EL (cell line): ENCODE data around the gene COTL1.
"Not testable (repeated sequence)": the region's sequence is repeated elsewhere in the genome, so short reads cannot be mapped to it uniquely, and the experiment has no call there.

Experiments
- DNase-seq: peaks from one replicate; pipeline ENCODE4 v3.0.0-alpha.2; 2016

Gene COTL1

DNA sequence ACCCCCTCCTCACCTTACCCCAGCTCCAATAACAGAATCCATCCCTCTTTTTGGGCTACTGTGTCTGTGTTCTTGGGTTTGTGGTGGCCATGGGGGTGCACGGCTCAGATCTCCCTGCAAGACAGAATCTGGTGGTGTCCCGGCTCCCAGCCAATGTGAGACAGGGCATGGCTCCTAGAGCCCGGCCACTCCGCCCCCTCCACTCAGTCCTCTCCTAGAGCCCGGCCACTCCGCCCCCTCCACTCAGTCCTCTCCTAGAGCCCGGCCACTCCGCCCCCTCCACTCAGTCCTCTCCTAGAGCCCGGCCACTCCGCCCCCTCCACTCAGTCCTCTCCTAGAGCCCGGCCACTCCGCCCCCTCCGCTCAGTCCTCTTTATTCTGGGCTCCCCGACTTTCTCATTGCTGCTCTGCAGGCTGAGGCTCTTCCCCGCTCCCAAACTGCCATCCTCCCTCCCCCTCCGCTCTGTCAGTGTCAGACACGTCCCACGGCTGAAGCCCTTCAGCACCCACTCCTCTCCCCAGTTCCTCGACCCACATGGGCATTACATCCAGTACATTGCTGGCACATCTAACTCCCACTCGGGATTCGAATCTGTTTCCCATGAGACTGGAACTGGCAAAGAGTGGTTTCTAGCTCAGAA, 92.8 kb downstream of the COTL1 start:
- not testable (repeated sequence) for DNase-seq

DNA sequence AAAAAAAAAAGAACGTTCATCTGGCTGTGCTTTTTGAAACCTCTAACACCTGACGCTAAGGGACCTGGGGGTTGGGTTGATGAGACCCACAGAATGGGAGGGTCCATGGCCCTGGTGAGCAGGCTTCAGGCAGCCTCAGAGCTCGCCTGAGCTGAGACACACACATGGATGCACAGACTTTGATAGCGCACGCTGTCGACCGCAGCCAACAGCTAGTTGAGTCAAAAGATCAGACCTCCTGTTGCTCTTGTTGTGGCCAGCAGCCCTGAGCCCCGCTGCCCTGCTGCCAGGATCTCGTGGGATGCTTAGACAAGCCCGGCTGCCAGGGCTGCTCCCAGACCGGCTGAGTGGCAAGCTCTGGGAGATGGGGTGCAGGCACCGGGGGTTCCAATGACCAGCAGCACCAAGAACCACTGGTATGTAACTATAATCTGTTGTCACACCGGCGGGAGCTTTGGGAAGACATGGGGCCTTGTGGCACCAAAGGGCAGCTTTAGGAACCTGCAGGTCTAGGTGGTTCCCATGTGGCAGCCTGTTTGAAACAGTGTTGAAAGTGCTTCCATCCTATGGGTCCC, 93.4 kb downstream of the COTL1 start:
- DNase-seq: no peak

DNA sequence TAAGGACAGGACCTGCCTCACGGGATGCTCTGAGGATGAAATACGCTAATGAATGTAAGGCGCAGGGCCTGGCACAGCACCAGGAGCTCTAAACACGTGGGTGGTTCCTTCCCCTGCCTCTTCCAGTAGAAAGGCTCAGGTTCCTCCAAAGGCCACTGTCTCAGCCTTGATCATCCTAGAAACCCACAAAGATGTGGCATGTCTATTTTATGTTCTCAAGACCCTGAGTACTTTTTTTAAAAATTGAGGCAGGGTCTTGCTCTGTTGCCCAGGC, 96.4 kb downstream of the COTL1 start:
- no peak for DNase-seq

- DNase-seq: no peak
Observed at GRCh38 chr16:84520725-84521496, 97.0 kb downstream of the COTL1 start.

GRCh38 chr16:84519855-84520254, 98.0 kb downstream of the COTL1 start:
- DNase-seq: no peak

GRCh38 chr16:84518804-84519341, 99.0 kb downstream of the COTL1 start:
- DNase-seq: no peak

DNA sequence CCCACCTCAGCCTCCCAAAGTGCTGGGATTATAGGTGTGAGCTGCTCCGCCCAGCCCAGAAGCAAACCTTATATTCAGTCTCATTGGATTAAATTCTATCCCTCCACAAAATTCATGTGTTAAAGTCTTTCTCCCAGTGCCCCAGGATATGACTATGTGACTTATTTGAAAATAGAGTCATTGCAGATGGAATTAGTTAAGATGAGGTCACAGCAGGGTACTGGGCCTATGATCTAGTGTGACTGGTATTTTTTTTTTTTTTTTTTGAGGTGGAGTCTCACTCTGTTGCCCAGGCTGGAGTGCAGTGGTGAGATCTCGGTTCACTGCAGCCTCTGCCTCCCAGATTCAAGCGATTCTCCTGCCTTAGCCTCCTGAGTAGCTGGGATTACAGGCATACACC, 99.7 kb downstream of the COTL1 start:
- peak; percentile 87 for DNase-seq

DNA sequence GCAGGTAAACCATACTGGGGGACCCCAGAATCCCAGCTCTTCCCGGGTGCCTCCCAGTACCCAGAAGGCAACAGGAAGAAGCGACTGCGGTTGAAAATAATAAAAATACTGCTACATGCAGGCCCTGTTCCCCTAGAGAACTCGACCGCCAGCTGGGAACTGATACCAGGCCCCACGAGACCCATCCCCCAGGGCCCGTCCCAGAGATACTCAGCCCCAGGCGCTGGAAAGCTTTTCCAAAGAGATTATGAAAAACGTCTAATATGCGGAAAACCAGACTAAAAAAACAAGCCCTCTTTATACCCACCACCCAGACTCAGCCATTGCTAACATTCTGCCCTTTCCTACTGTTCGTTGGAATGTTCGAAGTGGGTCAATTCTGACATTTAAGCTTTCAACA, 100.5 kb downstream of the COTL1 start:
- DNase-seq: no peak
